Calu3 (cell line): ENCODE results near the gene SPSB1. TPM values are rescaled to one million over a fixed set of nuclear protein-coding genes. Genes with fewer than 3 reads are reported as not detected.

Source experiments
- BruUV-seq: library from RNA; stranded (reverse); fragments of 400-500 nt; replicated peaks from 2 replicates; lab custom pipeline; 2021; lab: Mats Ljungman, UMichigan
- CTCF ChIA-PET: fragments of 300-600 bp; sonication (Branson Sonifier 250); formaldehyde crosslinking; loops from one replicate; lab custom pipeline; 2022; ENCODE audit warnings: antibody characterized with exemption; lab: Charles Lee
- DNase-seq: peaks from one replicate; pipeline ENCODE4 v3.0.0; 2022
- H3K27ac Mint-ChIP-seq: one replicate; pipeline ENCODE4 v1.8.0; 2022; ENCODE audit warnings: mixed read lengths; ENCODE audit not compliant: unreplicated experiment
- H3K27me3 Mint-ChIP-seq: one replicate; pipeline ENCODE4 v1.8.0; 2022; ENCODE audit warnings: mixed read lengths; ENCODE audit not compliant: unreplicated experiment
- H3K36me3 Mint-ChIP-seq: one replicate; pipeline ENCODE4 v1.8.0; 2022; ENCODE audit warnings: mild to moderate bottlenecking, moderate library complexity, mixed read lengths; ENCODE audit not compliant: insufficient read depth, unreplicated experiment
- H3K4me1 Mint-ChIP-seq: one replicate; pipeline ENCODE4 v1.8.0; 2022; ENCODE audit warnings: mild to moderate bottlenecking, low read depth, mixed read lengths; ENCODE audit not compliant: unreplicated experiment
- H3K4me3 Mint-ChIP-seq: one replicate; pipeline ENCODE4 v1.8.0; 2022; ENCODE audit warnings: mild to moderate bottlenecking, low read depth, moderate library complexity, mixed read lengths; ENCODE audit not compliant: unreplicated experiment
- H3K9me3 Mint-ChIP-seq: one replicate; pipeline ENCODE4 v1.8.0; 2022; ENCODE audit warnings: low read depth, mixed read lengths; ENCODE audit not compliant: unreplicated experiment
- CTCF ChIP-seq: fragments of 200-600 bp; IDR thresholded peaks from one replicate; pipeline ENCODE4 v1.8.0; 2022; ENCODE audit warnings: antibody characterized with exemption; ENCODE audit not compliant: unreplicated experiment
- intact Hi-C: fragments of 100-400 bp; cut with micrococcal nuclease; formaldehyde crosslinking; loops from one replicate; pipeline ENCODE4 v1.10.0; 2022; ENCODE audit not compliant: unreplicated experiment
- total RNA-seq: library from RNA; stranded (reverse); gene quantifications from 2 replicates; pipeline ENCODE4 v1.2.3, GENCODE V29; 2022

Gene SPSB1
- total RNA-seq, 1 experiment from 2014 or later: 4.9 TPM

GRCh38 chr1:9256332-9256731, 36.4 kb upstream of the SPSB1 start:
- Mint-ChIP-seq H3K27me3 (no peaks in the 10 kb centered on the region), H3K9me3 (no peaks in the 10 kb centered on the region), H3K27ac (no peak overlapping the region), H3K4me3 (no peak overlapping the region), H3K4me1 (no peaks in the 10 kb centered on the region), H3K36me3 (no peaks in the 10 kb centered on the region)
- intact Hi-C loops: no loop called here
- no peak for DNase-seq
- CTCF ChIA-PET: no interaction called here
- no peak for TF ChIP-seq CTCF
- BruUV-seq: no TSS peak

- H3K4me1 Mint-ChIP-seq: no peaks in the 10 kb centered on the region
- H3K4me3 Mint-ChIP-seq: no peak overlapping the region
- H3K27me3 Mint-ChIP-seq: no peaks in the 10 kb centered on the region
- no peak for TF ChIP-seq CTCF
- DNase-seq: no peak
- H3K36me3 Mint-ChIP-seq: no peaks in the 10 kb centered on the region
- no peaks in the 10 kb centered on the region for H3K9me3 Mint-ChIP-seq
- intact Hi-C loops: no loop called here
- CTCF ChIA-PET: no interaction called here
- no TSS peak for BruUV-seq
- H3K27ac Mint-ChIP-seq: no peak overlapping the region
Measured at GRCh38 chr1:9257851-9258250, 34.8 kb upstream of the SPSB1 start.

- intact Hi-C loops: no loop called here
Measured at GRCh38 chr1:9258629-9259028, 34.1 kb upstream of the SPSB1 start.

GRCh38 chr1:9260059-9260766, 32.5 kb upstream of the SPSB1 start:
- CTCF ChIA-PET: no interaction called here
- no TSS peak for BruUV-seq

More at GRCh38 chr1:9258629-9259028, 34.1 kb upstream of the SPSB1 start:
- H3K9me3 Mint-ChIP-seq: no peaks in the 10 kb centered on the region
- CTCF ChIA-PET: no interaction called here
- no peak overlapping the region for H3K4me3 Mint-ChIP-seq
- no peaks in the 10 kb centered on the region for H3K4me1 Mint-ChIP-seq
- no peaks in the 10 kb centered on the region for H3K36me3 Mint-ChIP-seq
- H3K27me3 Mint-ChIP-seq: no peaks in the 10 kb centered on the region
- no peak overlapping the region for H3K27ac Mint-ChIP-seq
- no peak for TF ChIP-seq CTCF
- BruUV-seq: no TSS peak
- DNase-seq: no peak

More at GRCh38 chr1:9260059-9260766, 32.5 kb upstream of the SPSB1 start:
- no peak for DNase-seq
- no peaks in the 10 kb centered on the region for H3K36me3 Mint-ChIP-seq
- H3K9me3 Mint-ChIP-seq: no peaks in the 10 kb centered on the region
- H3K4me3 Mint-ChIP-seq: no peak overlapping the region
- no peaks in the 10 kb centered on the region for H3K27me3 Mint-ChIP-seq
- H3K4me1 Mint-ChIP-seq: no peaks in the 10 kb centered on the region
- no peak overlapping the region for H3K27ac Mint-ChIP-seq
- intact Hi-C loops: no loop called here
- TF ChIP-seq CTCF: no peak
